HG02840 (cell line): ENCODE data around the gene CROCC.
"Not testable (repeated sequence)": the region's sequence is repeated elsewhere in the genome, so short reads cannot be mapped to it uniquely, and the experiment has no call there.

Source experiments
- ATAC-seq: cut with Tn5 transposase; IDR thresholded peaks from one replicate; pipeline ENCODE4 v1.9.1; 2021; ENCODE audit warnings: mild to moderate bottlenecking, moderate library complexity, moderate number of reproducible peaks; ENCODE audit not compliant: unreplicated experiment, low FRiP score

The CROCC gene

GRCh38 chr1:16896316-16897055, 25.2 kb upstream of the CROCC start:
- ATAC-seq, result peak; percentile 11

DNA sequence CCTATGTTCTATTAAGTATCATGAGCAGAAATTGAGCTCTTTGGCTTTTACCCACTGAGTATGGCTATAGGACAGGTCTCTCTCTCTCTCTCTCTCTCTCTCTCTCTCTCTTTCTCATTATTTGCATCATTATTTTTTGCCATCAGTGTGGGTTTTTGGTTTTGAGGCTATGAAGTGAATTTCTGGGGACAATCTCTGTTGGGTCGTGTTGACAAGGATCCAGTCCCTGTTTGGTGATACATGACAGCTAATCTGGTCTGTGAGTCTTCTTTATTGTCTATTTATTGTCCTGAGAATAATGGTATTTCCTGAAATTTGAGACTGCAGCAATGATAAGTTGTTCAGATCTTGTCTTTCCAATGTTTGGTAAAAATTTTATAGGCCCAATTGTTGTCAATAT, 24.1 kb upstream of the CROCC start:
- not testable (repeated sequence) for ATAC-seq

DNA sequence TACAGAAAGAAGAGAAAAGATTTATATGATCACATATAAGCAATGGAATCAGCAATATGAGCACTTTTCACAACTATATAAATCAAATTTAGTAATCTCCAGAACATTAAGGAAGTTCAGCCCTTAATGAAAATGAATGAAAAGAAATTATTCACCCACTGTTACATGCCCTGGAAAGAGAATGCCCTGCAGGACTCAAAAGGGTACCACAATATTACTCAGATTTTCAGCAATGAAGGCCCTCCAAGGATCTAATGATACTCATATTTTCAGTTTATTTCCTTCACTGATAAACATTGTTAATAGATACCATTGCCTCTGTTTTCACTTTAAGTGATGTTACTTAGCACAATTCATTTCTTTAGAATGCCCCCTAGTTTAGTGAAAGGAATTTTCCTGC, 23.4 kb upstream of the CROCC start:
- ATAC-seq, result not testable (repeated sequence)

DNA sequence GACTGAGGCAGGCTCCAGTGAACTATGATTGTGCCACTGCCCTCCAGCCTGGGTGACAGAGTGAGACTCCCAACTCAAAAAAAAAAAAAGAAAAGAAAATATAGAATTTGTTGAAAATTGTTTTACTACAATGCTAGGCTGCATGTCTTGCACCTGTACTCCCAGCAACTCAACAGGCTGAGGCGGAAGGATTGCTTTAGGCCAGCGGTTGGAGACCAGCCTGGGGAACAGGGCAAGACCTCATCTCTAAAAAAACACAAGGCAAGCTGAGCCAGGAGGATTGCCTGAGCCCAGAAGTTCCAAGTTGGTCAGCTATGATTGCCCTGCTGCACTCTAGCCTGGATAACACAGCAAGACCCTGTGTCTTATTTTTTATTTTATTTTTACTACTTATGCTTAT, 22.7 kb upstream of the CROCC start:
- ATAC-seq, result not testable (repeated sequence)

GRCh38 chr1:16900751-16901150, 21.0 kb upstream of the CROCC start:
- ATAC-seq, result no peak

DNA sequence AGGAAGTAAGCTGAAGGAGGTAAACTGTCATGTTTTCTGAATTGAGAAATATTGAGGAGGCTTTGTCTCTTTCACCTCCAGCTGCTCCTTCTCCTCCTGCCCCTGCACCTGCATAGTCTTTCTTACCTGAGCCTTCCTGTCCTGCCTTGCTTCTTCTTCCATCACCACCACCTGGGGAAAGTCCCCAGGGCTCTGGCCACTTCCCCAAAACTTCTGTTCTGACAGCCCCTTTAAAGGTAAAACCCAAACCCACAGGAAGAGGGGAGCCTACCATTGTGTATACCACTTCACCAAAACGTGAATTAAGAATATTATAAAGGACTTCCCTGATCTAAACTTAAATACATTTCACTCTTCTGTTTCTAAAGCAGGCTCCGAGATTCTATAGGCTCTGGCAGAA, 20.4 kb upstream of the CROCC start:
- ATAC-seq, result not testable (repeated sequence)

DNA sequence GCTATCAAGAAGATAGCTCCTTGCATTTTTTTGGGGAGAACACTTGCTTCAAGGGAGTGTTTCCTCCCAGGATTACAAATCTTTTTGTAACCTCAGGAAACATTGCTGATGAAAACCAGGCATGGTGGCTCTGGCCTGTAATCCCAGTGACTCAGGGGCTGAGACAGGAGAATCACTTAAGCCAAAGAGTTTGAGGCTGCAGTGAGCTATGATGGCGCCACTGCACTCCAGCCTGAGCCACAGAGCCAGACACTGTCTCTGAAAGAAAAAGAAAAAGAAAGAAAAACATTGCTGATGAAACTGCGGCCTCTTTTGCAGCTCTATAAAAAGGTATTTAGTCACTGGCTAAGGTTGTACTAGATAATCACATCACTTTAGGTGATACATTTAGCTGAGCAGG, 18.7 kb upstream of the CROCC start:
- no peak for ATAC-seq

- ATAC-seq, result no peak
Measured at GRCh38 chr1:16903458-16903796, 18.3 kb upstream of the CROCC start.

DNA sequence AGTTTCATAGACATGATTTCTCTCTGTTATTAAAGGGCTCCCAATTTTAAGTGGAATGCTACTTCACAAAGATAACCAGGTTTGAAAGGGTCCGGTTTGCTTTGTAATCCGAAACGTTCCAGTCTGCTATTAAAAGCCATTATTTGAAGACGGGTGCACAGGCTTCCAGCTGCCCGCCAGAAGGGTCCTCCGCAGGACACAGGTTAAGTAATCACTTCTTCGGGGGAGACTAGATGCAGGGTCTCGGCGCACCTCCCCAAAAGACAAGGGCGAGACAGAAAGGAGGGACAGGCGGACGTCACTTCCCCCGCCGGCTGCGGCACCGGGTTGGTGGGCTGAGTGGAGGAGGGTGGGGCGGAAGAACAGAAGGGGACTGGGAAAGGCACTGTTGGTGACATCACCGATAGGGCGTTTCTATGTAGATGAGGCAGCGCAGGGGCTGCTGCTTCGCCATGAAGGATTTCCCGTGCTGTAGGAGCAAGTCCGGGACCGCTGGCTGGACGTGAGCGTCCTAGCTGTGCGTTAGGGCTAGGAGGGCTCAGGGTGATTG, 17.1 kb upstream of the CROCC start:
- peak; percentile 92 for ATAC-seq

DNA sequence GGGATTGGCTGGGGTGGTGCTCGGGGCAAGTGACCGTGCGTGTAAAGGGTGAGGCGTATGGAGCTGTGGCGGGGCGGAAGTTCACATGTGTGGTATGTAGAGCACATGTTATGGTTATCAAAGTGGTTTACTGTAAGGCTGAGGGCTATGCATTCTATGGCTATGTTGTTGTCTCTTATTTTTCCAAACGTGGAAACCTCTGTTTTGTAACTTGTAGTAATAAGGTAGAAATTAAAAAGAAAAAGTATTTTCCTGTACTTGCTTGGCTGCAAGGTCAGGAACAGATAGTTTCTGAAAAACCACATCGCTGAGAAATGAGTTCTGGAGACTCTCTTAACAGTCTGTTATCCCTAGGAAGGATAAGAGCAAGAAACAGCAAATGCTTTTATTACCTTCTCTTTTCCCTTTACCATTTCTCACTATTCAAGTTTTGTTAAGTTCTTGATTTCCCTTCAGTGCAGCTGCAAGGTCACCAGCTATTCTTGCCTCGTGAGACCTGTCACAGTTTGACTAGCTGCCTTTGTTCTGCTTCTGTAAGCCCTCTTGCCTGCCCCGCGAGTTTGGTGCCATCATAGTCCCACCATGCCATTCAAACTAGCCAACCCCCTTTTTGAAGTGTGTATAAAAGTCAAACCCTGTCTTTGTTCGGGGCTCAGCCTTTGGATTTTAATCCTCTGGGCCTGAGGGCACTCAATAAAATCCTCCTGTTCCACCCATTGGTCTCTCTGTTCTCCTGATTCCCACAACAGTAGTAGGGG, 16.4 kb upstream of the CROCC start:
- ATAC-seq, result peak; percentile 71

GRCh38 chr1:16905868-16906702, 15.6 kb upstream of the CROCC start:
- ATAC-seq, result no peak

DNA sequence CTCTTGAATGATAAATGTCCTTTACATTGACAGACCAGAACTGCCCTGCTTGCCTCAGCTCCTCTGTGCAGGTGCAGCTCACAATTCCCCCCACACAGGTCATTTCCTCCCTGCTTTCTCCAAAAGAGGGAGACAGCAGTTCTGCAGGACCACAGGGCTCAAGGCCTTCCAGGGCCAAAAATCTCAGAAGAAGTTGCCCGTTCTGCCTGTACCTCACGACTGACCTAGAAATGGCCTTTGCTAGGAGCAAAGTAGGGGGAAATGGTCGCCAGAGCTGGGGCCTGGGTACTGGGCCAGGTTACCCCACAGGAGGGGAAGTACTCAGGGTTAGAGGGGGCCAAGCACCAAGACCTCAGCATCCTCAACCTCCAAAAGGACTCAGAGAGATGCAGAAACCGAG, 14.9 kb upstream of the CROCC start:
- ATAC-seq, result no peak

GRCh38 chr1:16907870-16908758, 13.6 kb upstream of the CROCC start:
- no peak for ATAC-seq

GRCh38 chr1:16911851-16912721, 9.6 kb upstream of the CROCC start:
- ATAC-seq, result not testable (repeated sequence)

GRCh38 chr1:16912742-16913141, 9.0 kb upstream of the CROCC start:
- not testable (repeated sequence) for ATAC-seq

- ATAC-seq, result no peak
Measured at GRCh38 chr1:16913181-16913832, 8.4 kb upstream of the CROCC start.

GRCh38 chr1:16913833-16914662, 7.7 kb upstream of the CROCC start:
- ATAC-seq, result peak; percentile 60
